Suppressor macrophage treated with lipopolysaccharide for 1 hour (primary cell): ENCODE data around the gene HBG1.
"Not testable (repeated sequence)": the region's sequence is repeated elsewhere in the genome, so short reads cannot be mapped to it uniquely, and the experiment has no call there.

Experiments used
- DNase-seq, 3 donors: peaks; one replicate each; pipeline ENCODE4 v3.0.0-alpha.2; 2020 to 2022

HBG1 gene

DNA sequence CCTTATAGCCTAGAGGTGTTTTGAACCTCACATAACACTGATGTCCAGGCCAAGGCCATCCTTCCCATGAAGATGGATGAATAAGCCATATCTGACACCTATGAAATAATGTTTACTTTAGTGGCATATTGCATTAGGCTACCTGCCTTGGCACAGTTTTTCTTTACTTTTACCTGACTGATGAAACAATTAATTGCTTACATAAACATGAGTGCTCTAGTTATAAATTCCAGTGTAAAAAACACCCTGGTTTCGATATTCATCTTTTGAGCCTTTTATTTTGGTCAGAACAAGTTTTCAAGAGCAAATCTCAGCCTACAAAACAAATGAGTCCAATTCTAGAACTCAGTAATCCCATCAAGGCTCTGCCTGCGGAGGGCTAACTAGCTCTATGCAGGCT is 27.0 kb upstream of the HBG1 start:
- no peak for DNase-seq

DNA sequence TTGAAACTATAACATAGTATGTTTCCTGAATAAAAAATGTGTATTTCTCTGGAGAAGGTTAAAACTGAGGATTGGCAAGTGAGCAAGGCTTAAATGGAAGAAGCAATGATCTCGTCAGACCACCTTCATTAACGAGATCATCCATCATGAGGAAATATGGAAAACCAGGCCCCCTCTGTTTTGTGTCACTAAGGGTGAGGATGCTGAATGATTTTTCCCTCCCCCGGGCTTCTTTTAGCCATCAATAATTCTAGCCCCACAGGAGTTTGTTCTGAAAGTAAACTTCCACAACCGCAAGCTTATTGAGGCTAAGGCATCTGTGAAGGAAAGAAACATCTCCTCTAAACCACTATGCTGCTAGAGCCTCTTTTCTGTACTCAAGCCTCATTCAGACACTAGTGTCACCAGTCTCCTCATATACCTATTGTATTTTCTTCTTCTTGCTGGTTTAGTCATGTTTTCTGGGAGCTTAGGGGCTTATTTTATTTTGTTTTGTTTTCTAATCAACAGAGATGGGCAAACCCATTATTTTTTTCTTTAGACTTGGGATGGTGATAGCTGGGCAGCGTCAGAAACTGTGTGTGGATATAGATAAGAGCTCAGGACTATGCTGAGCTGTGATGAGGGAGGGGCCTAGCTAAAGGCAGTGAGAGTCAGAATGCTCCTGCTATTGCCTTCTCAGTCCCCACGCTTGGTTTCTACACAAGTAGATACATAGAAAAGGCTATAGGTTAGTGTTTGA is 25.9 kb upstream of the HBG1 start:
- no peak for DNase-seq

DNA sequence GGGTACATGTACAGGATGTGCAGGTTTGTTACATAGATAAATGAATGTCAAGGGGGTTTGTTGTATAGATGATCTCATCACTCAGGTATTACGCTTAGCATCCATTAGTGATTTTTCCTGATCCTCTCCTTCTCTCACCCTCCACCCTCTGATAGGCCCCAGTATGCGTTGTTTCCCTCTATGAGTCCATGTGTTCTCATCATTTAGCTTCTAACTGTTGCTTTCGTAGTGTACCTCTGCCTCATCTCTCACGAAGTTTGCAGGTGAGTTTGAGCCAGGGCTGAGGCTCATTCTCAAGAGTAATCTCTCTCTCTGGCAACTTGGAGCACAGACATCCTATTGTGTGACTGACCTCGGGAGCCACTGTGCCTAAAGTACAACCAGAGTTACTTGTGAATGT is 24.7 kb upstream of the HBG1 start:
- DNase-seq, result no peak

DNA sequence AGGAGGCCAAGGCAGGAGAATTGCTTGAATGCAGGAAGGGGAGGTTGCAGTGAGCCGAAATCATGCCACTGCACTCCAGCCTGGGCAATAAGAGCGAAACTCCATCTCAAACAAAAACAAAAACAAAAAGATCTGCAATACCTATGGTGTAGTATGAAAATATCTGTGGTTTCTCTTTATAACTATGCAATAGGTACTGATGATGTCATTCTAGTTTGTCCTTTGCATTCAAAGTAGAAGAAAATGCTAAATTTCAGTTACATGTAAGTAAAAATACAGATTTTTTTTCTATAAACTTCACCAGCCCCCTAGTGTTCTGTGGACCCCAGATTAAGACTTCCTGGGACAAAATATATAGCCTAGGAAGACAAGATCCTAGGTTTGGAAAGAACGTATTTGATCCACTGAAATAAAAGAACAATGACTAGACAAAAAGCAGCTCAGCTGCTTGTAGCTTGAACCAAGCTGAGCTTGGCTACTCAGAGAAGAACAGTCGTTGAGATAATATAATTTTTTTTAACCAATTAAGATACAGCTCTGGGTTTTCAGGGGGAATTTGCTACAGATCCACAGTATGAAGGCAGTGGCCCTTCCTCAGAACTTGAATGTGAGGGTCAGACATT is 22.8 kb upstream of the HBG1 start:
- no peak for DNase-seq

DNA sequence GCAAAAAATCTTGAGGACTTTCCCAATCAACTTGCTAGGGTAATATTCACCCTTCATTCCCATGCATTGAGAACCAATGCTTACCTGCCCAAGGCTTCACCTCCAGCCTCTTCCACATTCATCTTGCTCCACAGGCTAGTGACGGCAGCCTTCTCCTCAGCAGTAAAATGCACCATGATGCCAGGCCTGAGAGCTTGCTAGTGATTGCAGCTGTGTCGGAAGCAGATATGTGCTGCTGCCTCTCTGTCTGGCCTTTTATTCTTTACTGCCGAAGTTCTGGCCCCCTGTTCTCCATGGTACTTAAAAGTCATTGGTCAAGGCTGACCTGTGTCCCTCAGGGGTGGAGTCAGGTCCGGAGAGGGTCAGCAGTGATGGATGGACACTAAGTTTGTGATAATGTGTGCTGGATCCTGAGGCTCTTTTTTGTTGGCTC is 20.1 kb upstream of the HBG1 start, which contains the start of gene HBE1:
Gene HBE1 (minus strand): TSS at position 231 of the 433 bp plus-strand sequence. CDS start 55 bp downstream, at position 176.
- DNase-seq, result no peak

DNA sequence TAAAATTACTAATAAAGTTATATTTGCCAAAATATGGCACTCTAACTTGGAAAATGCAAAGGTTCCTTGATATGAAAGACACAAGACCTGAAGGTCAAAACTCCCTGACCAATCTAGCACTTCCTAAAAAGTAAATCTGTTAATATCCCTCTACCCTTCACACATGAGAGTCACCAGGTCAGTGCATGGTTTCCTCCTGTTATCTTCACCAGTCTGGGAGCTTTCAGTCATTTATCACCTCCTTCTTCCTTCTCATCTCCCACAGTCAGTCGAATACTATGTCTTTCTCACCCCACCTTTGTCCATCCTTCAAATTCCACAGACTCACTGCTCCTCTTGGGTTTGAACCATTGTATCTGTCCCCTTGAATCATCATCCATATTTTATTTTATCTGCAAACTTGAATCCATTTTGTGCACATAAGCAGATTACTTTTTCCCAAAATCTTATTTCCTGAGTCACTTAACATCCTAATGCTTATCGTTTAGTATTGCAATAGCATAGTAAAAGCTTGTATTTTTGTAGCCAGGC is 17.4 kb upstream of the HBG1 start:
- DNase-seq, result no peak

DNA sequence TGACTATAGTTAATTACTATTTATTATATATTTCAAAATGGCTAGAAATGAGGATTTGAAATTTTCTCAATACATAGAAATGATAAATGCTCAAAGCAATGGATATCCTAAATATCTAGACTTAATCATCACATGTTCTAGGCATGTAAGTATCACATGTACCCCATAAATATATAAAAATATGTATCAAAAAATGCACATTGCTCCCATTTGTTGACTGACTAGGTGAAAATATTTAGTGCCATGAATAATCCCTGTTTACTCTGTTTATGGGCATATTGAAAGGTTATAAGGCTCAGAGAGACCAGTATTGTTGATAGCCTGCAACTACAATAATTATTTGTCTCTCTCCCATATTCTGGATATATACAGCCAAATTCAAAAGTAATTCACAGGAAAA is 17.0 kb upstream of the HBG1 start:
- no peak for DNase-seq

DNA sequence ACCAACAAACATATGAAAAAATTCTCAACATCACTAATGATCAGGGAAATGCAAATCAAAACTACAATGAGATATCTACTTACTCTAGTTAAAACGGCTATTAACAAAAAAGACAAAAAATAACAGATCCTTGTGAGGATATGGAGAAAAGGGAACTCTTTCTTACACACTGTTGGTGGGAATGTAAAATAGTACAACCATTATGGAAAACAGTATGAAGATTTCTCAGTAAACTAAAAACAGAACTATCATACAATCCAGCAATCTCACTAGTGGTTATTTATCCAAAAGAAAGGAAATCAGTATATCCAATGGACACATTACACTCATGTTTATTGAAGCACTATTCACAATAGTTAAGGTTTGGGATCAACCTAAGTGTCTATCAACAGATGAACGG is 16.2 kb upstream of the HBG1 start:
- DNase-seq, result no peak

DNA sequence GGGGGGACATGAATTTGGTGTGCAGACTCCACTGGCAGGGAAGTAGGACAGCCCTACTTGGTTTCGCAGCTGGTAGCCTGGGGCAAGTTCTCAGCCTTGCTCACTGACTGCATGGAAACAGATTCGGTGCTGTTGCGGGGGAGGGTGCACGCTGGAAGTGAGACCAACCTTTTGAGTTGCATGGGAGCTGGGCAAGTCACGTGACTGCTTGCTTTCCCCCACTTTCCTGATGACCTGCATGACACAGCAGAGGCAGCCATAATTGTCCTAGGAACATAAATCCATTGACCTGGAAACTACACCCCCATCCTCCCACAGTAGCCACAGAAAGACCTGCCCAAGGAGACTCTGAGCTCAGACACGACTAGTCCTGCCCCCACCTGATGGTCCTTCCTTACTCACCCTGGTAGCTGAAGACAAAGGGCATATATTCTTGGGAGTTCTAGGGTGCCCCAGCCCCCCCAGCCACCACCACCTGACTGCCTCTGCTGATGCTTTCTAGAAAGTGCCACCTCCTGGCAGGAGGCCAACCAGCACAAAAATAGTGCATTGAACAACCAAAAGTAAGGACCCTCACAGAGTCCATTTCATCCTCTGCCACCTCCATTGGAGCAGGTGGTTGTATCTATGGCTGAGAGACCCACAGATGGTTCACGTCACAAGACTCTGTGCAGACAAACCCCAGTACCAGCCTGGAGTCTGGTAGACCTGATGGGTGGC is 9.0 kb upstream of the HBG1 start:
- no peak for DNase-seq

DNA sequence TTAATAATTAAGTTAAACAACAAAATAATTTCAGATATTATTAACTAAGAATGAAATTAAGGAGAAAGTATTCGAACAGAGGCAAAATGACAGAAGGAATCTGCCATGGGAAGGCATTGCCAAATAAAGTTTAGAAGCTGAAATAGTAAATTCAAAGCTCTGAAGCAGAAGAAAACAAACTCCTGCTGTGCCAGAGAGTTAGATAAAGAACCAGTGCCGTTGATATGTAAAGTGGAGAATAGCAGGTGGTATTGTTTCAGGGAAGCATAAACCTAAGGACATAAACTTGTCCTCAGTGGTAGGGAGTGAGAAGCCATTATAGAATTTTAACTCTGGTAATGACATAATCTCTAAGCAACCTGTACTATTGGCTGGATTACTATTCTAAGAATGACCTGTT is 7.6 kb upstream of the HBG1 start:
- no peak for DNase-seq

DNA sequence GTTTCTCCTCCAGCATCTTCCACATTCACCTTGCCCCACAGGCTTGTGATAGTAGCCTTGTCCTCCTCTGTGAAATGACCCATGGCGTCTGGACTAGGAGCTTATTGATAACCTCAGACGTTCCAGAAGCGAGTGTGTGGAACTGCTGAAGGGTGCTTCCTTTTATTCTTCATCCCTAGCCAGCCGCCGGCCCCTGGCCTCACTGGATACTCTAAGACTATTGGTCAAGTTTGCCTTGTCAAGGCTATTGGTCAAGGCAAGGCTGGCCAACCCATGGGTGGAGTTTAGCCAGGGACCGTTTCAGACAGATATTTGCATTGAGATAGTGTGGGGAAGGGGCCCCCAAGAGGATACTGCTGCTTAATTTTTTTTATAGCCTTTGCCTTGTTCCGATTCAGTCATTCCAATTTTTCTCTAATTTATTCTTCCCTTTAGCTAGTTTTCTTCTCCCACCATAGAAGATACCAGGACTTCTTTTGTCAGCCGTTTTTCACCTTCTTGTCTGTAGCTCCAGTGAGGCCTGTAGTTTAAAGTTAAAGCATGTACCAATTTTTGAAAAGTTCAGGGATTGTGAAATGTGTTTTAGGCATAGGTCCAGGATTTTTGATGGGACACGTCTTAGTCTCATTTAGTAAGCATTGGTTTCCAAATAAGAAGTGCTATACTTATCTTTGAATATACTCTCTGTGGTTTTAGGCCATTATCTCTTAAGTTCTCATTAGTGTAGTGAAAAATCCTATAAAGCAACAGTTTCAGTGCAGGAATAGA is 5.2 kb upstream of the HBG1 start, which contains the start of gene HBG2:
Gene HBG2 (minus strand): TSS at position 136 of the 768 bp plus-strand sequence. CDS start 53 bp downstream, at position 83.
- not testable (repeated sequence) for DNase-seq

DNA sequence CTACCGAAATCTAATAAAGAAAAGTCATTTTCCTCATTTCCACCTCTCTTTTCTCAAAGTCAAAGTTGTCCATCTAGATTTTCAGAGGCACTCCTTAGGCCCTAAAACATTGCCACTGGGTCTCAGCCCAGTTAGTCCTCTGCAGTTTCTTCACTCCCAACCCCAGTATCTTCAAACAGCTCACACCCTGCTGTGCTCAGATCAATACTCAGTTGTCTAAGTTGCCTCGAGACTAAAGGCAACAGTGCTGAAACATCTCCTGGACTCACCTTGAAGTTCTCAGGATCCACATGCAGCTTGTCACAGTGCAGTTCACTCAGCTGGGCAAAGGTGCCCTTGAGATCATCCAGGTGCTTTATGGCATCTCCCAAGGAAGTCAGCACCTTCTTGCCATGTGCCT is 4.4 kb upstream of the HBG1 start:
- DNase-seq, result not testable (repeated sequence)

DNA sequence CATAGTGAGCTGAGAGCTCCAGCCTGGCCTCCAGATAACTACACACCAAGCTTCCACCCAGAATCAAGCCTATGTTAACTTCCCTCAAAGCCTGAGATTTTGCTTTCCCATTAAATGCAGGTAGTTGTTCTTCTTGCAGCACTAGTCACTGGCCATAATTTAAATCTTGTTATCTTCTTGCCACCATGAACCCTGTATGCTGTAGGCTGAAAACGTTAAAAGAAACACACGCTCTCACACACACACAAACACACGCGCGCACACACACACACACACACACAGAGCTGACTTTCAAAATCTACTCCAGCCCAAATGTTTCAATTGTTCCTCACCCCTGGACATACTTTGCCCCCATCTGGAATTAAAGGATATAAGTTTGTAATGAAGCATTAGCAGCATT is 3.8 kb upstream of the HBG1 start:
- not testable (repeated sequence) for DNase-seq

DNA sequence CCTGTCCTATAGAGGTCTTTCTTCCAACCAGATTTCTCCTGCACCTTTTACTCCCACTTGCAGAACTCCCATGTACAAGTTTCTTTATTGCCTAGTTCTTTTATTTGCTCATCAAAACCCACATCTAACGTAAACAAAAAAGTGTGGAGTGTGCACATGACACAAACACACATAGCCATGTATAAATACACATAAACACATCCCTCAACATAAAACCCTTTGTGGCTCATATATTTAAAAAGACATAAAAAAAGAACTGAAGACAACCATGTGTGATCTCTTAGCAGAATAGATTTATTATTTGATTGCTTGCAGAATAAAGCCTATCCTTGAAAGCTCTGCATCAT is 3.2 kb upstream of the HBG1 start:
- no peak for DNase-seq

DNA sequence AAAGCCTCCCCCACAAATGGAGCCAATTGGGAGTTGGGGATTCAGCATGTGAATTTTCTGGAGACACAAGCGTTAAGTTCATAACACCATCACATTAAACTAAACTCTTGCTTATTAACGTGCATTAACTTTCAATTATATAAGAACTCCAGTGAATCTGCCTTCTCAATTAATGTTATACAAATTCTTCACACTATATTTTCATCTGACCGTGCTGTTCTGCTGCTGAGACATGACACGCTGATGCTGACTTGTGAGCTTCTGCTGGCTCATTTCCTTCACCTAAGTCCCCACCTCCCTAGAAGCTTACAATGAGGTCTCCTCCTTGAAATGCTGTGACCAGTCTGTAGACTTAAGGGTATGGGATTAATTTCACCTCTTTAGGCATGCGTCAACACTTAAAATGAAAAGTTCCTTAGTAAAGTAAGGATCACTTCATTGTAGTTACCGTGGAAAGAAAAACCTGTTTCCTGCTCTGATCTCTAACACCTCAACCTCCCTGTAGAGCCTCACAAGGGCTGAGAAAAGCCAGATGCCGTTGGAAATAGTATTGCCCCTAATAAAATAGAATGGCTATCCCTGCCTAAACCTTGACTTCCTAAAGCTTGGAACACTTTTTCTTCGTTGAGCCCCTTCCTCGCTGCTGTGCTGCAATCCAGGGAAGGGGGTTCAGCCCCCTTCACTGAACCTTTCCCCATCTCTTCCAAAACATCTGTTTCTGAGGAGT is 2.7 kb upstream of the HBG1 start:
- DNase-seq, result no peak

DNA sequence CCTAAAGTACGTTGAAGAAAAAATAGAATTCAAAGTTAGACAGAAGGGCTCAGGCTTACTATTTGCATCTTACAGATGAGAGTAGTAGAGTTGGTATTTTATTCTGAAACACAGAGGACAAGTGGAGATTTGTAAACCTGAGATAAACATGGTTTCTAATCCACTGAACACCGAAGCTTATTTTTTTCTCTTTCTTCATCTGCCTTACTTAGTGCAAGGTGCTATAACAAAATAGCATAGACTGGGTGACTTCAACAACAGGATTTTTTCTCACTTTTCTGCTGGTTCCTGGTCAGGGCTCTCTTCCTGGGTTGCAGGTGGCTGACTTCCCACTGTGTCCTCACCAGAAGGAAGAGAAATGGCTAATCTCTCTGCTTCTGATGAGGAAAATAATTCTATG is 2.1 kb upstream of the HBG1 start:
- DNase-seq, result no peak

DNA sequence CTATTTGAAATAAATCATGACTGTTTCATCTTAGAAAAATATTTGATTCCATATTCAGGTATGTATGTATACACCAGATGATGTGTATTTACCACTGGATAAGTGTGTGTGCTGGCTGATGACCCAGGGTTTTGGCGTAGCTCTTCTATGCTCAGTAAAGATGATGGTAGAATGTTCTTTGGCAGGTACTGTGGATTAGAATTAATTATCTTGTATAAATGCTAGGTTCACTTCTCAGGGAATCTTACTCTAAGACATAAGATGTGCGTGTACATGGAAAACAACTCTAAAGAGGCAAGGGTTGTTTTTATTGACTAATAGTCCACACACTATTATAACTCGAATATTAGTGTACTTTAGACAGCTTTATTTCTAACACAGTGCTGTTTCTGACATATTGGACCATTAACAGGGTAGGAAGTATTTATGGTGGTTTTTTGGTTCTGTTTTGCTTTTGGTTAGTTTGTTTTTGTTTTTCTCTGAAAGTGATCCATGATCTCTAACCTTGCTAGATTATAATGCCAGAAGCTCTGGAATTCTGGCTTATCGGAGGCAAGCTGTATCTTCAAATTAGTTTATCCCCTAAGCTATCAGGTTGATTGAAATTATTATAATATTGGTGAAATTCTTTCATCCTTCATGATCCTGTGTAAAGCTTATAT is 1.0 kb upstream of the HBG1 start:
- no peak for DNase-seq

DNA sequence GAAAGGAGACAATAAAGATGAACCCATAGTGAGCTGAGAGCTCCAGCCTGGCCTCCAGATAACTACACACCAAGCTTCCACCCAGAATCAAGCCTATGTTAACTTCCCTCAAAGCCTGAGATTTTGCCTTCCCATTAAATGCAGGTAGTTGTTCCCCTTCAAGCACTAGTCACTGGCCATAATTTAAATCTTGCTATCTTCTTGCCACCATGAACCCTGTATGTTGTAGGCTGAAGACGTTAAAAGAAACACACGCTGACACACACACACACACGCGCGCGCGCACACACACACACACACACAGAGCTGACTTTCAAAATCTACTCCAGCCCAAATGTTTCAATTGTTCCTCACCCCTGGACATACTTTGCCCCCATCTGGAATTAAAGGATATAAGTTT is 1.2 kb downstream of the HBG1 start:
- DNase-seq, result not testable (repeated sequence)

DNA sequence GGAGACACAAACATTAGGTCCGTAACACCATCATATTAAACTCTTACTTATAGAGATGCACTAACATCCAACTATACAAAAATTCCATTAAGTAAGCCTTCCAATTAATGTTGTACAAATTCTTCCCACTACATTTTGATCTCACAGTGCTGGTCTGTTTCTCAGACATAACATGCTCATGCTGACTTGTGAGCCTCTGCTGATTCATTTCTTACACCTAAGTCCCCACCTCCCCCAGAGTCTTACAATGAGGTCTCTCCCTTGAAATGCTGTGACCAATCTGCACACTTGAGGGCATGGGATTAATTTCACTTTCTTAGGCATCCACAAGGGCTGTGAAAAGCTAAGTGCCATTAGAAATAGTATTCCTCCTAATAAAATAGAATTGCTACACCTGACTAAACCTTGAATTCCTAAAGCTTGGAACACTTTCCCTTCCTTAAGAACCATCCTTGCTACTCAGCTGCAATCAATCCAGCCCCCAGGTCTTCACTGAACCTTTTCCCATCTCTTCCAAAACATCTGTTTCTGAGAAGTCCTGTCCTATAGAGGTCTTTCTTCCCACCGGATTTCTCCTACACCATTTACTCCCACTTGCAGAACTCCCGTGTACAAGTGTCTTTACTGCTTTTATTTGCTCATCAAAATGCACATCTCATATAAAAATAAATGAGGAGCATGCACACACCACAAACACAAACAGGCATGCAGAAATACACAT is 2.0 kb downstream of the HBG1 start:
- no peak for DNase-seq

DNA sequence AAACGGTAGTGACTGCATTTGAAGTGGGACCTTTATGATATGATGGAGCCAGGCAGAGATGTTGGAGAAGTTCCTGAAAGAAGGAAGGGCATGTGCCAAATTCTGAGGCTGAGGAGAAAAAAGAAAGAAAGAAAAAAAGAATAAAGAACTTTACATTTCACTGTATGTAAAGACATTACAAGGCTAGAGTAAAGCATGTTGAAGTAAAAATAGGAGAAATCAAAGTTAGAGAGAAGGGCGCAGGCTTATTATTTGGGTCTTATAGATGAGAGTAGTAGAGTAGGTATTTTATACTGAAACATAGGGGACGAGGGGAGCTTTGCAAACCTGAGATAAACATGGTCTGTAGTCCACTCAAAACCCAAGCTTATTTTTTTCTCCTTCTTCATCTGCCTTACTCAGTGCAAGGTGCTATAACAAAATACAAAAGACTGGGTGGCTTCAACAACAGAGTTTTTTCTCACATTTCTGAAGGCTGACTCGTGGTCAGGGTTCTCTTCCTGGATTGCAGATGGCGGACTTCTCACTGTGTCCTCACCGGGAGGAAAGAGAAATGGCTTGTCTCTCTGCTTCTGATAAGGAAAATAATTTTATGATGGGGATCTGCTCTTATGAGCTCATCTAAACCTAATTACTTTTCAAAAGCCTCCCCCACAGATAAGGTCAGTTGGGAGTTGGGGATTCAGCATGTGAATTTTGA is 2.7 kb downstream of the HBG1 start:
- DNase-seq, result no peak
